Measurements from ENCODE around the gene DEFB124. TPM values are rescaled to one million over a fixed set of nuclear protein-coding genes. Genes with fewer than 3 reads are reported as not detected.
"Not testable (repeated sequence)": the region's sequence is repeated elsewhere in the genome, so short reads cannot be mapped to it uniquely, and the experiment has no call there.

DEFB124 gene
- total RNA-seq, 1 donor from 2014 or later, result not detected

DNA sequence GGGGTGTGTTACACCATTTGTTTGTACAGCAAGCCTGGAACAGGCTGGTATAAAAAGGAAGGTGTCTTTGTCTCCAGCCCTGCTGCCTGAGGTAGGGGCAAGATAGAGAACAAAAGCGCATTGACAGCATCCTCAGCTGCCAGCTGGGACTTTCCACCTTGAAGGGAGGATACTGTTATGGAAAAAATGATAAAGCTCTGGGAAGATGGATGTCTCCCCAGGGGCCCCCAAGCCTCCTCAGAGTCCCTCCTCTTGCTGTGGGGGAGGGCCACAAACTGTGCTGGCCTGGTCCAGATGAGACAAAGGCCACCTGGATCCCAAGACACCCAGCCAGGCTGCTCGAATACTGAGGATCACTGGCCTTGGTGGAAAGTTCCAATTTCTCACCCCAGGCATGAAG, 13.2 kb upstream of the DEFB124 start:
- no peak for DNase-seq

DNA sequence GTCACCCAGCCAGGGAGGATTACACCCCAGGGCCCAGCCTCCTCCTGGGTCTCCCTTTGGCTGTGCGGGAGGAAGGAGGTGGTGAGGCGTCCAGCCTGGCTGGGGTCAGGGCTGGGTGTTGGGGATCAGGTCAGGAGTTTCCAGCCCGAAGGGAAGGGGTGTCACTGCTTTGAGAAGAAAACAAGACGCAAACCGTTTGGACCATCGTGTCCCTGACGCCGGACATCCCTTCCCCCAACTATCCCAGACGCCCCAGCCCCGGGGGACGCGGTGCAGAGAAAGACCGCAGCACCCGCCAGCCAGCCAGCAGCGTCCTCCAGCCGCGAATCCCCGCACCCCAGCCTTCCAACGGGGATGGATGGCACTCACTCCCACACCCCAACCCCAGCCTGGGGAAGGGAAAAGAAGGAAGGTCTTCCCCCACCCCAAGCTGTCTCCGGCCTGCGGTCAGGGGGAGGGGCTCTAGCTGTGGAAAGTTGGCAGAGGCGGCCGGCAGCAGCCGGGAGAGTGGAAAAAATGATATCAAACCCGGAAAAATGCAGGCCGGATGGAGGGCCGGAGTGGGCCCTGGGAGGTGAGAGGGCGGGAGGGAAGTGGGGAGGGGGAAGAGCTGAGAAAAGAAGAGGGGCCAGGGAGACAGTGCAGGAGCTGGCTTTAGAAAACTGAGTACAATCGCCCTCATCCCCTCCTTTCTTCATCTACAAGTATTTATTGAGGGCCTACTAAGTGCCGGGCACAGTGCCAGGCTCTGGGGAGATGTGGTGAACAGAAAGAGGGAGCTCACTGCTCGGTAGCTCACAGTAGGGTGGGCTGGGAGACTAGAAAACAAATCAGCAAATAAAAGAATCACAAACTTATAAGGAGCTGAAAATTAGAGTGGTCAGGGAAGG, 10.8 kb upstream of the DEFB124 start:
- peak; percentile 88 for DNase-seq

DNA sequence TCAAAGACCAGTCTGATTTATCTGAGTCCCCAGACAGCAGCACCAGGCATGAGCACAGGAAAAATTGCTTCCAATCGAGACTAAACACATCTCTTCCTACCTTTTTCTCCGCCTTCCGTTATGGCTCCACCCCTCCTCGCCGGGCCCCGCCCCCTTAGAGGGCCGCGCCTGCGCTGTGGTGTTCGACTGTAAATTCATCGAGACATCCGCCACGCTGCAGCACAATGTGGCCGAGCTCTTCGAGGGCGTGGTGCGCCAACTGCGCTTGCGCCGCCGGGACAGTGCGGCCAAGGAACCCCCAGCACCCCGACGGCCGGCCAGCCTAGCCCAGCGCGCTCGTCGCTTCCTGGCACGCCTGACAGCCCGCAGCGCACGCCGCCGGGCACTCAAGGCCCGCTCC, 9.1 kb upstream of the DEFB124 start:
- DNase-seq, result peak; percentile 49

DNA sequence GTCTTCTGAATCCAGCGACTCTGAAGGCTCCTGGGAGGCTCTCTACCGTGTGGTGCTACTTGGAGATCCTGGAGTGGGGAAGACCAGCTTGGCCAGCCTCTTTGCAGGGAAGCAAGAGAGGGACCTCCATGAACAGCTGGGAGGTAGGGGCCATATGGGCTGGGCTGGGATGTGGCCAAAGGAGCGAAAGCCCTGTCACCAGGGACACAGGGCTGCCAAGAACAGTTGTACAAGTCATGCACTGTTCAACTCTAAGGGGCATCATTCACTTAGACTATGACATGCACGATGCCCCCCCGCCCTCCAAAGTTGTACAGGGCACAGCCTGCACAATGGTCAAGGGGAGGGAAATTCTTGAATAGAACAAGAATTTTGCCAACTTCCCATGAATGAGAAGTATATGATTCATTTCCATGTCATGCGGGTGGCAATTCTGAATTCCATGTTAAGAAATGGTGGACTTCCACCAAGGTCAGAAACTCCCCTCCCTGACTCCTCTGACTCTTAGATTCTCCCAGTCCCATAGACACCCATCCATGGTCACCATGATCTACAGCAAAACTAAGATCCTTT, 1.8 kb upstream of the DEFB124 start:
- no peak for DNase-seq

DNA sequence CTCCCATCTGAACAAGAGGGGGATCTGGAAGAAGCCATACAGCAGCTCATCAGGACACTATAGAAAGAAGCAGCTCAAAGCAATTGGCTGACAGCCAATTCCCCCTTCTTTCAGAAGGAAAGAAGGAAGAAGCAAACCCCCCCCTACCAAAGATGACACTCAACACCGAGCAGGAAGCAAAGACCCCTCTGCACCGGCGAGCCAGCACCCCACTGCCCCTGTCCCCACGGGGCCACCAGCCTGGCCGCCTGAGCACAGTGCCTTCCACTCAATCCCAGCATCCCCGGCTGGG, 1.3 kb upstream of the DEFB124 start:
- no peak for DNase-seq

DNA sequence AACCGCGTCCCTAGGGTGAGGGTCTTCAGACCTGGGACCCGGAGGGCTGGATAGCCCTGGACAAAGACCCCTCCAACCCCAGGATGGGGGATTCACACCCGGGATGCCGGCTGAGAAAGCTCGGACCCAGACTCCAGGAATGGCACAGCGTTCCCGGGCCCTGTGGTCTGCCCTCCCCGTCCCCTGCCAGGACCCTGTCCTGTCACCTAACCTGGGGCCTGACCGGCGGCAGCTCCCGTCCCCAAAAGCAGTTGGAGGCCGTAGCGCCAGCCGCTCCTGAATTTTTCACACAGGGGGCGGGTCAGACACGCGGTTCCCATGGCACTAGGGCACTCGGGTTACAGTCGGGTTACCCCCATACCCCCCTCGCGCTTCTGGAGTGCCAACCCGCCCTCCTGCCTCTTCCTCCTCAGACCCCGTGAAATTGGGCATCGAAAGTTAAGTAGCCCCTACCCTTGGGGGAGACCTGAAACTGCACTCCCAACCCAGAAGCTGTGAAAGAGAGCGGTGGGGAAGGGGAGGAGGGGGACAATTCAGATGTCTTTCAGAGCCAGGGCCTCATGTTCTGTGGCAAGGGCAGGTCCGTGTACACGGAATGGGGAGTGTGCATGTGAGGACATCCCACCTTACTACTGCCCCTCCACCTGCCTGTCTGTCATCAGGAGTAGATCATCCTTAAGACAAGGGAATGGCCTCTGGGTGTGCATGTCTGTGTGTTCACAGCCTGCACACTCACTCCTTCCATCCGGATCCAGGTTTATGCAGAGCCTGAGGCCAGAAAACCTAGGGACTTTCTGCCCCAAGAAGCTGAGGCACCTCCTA, 756 bp upstream of the DEFB124 start:
- peak; percentile 24 for DNase-seq

DNA sequence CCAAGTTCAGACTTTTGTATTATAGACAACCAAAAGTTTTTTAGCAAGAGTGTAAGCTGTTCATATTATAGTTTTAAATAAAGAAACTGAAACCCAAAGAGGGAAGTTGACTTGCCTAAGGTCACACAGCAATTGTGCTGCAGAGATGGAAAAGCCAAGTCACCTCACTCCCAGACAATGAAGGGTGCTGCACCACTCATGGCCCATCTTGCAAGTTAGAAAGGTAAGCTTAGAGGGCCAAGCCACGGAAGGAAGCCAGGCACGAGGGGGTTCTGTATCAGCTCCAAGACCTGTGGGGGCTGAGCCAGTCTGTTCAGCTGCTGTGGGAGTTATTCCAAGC, 860 bp downstream of the DEFB124 start:
- DNase-seq, result no peak

DNA sequence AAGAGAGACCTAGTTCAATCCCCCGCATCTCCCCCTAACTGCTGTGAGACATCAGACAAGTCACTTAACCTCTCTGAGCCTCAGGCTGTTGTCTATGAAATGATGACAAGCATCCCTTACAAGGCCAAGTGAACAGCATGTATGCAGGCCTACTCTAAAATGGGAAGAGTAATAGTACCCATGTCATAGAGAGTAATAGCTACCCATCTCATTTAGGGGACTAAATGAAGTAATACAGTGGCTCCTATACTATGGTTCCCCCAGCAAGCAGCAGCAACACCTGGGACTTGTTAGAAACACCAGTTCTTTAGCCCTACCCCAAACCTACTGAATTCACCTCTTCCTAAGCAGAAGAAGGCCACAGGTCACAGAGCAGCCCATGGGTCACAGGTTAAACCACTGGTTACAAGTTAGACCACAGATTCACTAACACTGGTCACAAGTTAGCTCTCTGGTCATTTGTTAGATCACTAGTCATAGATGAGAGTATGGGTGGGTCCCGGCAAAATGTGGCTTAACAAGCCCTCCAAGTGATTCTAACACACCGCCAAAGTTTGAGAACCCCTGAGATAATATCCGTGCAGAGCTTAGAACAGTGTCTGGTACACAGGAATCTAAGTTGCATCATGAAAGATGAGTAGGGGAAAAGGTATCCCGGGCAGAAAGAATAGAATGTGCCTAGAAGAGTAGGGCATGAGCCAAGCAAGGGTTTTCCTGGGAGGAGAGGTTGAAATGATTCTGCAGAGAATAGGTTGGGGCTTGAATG, 1.4 kb downstream of the DEFB124 start:
- no peak for DNase-seq

DNA sequence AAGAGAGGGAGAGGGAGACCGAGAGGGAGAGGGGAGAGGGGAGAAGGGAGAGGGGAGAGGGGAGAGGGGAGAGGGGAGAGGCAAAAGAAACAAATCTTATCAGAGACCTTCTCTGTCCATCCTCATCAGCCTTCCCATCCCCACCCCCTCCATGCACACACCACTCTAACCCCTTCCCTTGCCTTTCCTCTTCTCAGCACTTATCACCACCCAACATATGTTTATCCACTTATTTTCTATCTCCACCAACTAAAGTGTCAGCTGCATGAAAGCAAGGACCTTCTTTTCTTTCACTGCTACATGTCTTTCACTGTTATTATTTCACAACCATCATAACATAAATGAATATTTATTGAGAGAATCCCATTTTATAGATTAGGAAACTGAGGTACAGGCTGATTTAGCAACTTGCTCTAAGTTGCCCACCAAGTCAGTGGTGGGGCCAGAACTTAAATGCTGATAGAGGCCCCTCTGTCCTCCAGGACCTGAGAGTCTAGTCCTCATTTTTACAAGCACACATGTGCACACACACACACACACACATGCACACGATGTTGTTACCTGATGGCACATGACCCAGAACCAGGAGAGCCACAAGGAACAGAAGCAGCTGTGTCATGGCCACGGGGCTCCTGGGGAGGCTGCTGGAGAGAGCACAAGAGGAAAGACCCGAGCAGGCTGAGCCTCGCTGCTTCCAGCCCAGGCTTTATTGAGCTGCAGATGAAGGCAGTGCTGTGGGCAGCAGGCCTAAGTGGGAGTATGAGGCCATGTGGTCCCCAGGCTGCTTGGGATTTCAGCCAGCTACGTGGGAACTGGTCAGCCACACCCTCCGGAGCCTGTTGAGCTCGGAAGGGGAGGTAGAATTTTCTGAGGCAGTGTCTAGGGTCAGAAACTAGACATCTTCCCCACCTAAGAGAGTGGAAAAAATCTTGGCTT, 2.3 kb downstream of the DEFB124 start:
- peak; percentile 33 for DNase-seq

DNA sequence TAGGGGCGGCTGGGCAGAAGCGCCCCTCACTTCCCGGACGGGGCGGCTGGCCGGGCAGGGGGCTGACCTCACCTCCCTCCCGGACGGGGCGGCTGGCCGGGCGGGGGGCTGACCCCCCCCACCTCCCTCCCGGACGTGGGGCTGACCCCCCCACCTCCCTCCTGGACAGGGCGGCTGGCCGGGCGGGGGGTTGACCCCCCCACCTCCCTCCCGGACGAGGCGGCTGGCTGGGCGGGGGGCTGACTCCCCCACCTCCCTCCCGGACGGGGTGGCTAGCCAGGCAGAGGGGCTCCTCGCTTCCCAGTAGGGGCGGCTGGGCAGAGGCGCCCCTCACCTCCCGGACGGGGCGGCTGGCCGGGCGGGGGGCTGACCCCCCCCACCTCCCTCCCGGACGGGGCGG, 4.0 kb downstream of the DEFB124 start:
- not testable (repeated sequence) for DNase-seq

DNA sequence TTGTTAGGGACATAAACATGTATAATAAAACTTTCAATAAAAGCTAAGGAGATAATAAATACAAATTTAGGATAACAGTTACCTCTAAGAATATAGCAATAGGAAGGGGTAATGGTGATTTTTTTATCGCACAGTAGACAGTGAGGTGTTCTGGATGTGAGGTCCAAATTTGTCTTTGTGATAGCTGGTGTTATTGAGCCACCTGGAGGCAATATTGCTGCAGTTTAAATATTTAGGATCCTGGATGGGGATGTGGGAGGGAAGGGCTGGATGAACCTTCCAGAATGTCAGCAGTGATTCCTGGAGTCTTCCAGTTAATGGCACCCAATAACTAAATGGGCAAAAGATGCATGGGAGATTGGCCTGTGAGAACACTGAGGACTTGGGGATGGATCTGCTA, 20.6 kb downstream of the DEFB124 start:
- DNase-seq, result no peak

DNA sequence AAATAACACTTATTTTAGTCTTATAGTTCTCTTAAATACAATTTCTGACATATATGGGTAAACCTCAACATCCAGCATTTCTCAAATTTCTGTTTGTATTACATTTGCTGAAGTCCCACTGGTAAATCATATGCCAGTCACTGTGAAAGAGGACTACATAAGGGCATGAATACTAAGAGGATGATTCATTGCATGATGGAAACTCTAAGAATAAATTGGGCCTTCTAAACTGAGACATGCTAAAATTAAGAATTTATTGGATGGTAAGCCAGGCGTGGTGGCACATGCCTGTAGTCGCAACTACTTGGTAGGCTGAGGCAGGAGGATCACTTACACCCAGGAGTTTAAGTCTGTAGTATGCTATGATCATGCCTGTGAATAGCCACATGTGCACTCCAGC, 22.4 kb downstream of the DEFB124 start:
- no peak for DNase-seq

DNA sequence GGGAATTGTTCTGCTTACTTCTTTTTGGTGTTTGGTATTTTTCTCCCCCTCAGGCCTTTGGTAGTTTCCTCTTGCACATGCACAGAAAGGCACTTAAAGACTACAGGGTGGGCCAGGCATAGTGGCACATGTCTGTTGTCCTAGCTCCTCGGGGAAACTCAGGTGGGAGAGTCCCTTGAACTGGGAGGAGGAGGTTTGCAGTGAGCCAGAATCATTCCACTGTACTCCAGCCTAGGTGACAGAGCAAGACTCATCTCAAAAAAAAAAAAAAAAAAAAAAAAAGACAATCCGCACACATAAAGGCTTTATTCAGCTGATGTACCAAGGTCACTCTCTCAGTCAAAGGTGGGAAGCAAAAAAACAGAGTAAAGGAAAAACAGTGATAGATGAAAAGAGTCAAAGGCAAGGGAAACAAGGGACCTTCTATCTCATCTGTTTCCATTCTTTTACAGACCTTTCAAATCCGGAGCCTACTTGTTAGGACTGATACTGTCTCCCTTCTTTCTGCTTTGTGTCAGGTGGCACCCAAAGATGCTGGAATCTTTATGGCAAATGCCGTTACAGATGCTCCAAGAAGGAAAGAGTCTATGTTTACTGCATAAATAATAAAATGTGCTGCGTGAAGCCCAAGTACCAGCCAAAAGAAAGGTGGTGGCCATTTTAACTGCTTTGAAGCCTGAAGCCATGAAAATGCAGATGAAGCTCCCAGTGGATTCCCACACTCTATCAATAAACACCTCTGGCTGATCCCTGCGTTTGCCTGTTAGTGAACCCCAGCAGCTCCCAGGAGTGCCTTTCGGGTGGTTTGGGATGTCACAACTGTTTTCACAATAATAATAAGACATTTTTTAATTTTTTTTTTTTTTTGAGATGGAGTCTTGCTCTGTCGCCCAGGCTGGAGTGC, 25.2 kb downstream of the DEFB124 start:
- no peak for DNase-seq

DNA sequence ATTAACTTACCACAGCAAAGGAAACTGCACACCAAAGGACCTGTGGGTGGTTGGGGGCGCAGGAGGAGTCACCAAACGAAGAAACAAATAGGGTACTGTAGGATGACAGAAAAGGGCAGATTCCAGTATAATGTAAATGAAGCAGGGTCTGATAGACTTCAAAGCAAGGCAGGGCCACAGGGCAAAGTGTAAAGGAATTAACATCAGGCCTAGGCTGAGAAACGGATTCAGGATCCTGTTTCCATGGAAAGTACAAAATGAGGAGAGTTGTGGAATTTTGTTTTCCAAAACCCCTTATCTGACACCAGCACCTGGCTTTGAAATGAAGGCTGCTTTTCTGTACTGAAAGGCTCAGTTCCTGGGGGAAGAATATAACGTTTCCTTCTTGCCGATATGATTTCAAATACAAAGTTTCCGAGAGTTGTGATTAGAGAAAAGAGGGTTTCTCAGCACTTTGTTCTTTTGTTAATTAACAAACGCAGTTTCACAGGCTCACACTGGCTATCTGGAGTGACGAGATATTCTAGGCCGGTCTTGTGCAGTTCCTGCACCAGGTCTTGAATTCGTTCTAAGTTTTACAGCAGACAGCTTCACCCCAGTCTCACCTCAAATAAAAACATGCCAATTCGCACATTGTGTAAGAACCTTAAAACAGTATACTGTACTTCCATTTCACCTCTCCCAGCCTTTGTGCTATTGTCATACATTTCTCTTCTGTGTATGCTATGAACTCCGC, 28.7 kb downstream of the DEFB124 start:
- DNase-seq, result no peak

DNA sequence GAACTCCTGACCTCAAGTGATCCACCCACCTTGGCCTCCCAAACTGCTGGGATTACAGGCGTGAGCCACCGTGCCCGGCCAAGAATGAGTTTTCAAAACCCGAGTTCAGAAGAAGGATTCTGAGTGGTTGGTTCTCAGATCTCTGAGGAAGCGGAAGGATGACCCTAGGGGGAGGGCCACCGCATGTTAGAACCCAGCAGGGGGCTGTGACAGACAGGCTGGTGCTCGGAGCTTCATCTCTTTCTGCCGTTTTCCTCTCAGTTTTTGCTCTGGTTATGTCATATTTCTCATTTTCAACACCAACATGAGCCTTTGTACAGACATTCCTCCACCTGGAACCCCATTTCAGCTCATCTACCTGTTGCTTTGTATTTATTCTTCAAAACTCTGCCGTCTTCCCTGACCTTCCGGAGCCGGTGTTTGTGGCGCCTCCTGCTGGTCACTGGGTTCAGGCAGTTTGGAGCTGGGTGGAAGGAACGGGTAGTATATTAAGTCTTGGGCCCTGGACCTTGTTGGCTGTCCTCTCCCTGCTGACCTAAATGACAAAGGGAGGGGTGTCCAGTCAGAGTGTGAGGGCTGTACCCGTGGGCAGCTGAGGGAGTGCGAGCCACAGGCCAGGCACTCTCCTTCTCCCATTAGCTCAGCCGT, 34.8 kb downstream of the DEFB124 start, which contains the start of gene DEFB123:
Gene DEFB123 (plus strand): TSS at position 621 of the 648 bp plus-strand sequence. CDS start 67 bp downstream, outside the sequence.
- DNase-seq, result no peak

DNA sequence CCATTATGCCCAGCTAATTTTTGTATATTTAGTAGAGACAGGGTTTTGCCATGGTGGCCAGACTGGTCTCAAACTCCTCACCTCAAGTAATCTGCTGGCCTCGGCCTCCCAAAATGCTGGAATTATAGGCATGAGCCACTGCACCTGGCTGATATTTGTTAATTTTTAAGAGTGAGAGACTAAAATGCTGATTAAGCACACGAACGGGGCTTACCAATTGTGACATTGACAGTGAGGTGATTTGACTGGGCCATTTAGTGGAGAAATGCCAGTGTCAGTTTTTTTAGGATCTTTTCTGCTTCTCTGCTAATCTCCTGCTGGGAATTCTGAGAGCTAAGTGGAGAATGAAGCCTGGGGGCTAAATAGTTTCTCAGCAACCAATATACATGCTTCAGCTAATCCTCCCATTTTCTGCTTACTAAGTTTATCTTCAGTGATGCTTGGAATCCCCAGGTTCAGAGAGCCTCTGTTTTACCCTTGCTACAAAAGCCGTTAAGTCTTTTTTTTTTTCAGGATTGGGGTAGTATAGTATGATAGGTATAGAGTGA, 44.3 kb downstream of the DEFB124 start:
- no peak for DNase-seq

DNA sequence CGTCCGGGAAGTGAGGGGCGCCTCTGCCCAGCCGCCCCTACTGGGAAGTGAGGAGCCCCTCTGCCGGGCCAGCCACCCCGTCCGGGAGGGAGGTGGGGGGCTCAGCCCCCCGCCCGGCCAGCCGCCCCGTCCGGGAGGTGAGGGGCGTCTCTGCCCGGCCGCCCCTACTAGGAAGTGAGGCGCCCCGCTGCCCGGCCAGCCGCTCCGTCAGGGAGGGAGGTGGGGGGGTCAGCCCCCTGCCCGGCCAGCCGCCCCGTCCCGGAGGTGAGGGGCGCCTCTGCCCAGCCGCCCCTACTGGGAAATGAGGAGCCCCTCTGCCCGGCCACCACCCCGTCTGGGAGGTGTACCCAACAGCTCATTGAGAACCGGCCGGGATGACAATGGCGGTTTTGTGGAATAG, 47.4 kb downstream of the DEFB124 start:
- not testable (repeated sequence) for DNase-seq

DNA sequence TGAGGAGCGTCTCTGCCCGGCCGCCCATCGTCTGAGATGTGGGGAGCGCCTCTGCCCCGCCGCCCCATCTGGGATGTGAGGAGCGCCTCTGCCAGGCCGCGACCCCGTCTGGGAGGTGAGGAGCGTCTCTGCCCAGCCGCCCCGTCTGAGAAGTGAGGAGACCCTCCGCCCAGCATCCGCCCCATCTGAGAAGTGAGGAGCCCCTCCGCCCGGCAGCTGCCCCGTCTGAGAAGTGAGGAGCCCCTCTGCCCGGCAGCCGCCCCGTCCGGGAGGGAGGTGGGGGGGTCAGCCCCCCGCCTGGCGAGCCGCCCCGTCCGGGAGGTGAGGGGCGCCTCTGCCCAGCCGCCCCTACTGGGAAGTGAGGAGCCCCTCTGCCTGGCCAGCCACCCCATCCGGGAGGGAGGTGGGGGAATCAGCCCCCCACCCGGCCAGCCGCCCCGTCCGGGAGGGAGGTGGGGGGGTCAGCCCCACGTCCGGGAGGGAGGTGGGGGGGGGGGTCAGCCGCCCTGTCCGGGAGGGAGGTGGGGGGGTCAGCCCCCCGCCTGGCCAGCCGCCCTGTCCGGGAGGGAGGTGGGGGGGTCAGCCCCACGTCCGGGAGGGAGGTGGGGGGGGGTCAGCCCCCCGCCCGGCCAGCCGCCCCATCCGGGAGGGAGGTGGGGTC, 47.9 kb downstream of the DEFB124 start:
- DNase-seq, result not testable (repeated sequence)
